HUES64 (cell line): ENCODE data around the gene ZDHHC7.
"Not testable (repeated sequence)": the region's sequence is repeated elsewhere in the genome, so short reads cannot be mapped to it uniquely, and the experiment has no call there.

Source experiments
- H3K27ac ChIP-seq: 2 replicates; pipeline ENCODE4 v1.7.0; 2013; ENCODE audit warnings: low read depth, low read length, inconsistent platforms
- H3K27me3 ChIP-seq: 2 replicates; pipeline ENCODE4 v1.6.1; 2013; ENCODE audit warnings: mild to moderate bottlenecking, low read length; ENCODE audit not compliant: insufficient read depth
- H3K36me3 ChIP-seq: 2 replicates; pipeline ENCODE4 v1.6.1; 2013; ENCODE audit warnings: mild to moderate bottlenecking, low read length; ENCODE audit not compliant: insufficient read depth
- H3K4me1 ChIP-seq: 2 replicates; pipeline ENCODE4 v1.6.1; 2013; ENCODE audit warnings: mild to moderate bottlenecking, low read length, moderate library complexity; ENCODE audit not compliant: insufficient read depth
- H3K4me3 ChIP-seq: 2 replicates; pipeline ENCODE4 v1.5.1; 2013; ENCODE audit warnings: mild to moderate bottlenecking, low read length, moderate library complexity
- H3K9ac ChIP-seq: 2 replicates; pipeline ENCODE4 v1.6.1; 2013; ENCODE audit warnings: mild to moderate bottlenecking, low read depth, low read length
- H3K9me3 ChIP-seq: 2 replicates; pipeline ENCODE4 v1.6.1; 2013; ENCODE audit warnings: low read depth, low read length; ENCODE audit not compliant: insufficient read depth
- WGBS: fragments of 150-250, 120-280 bp; methylation state at CpG from one replicate; pipeline ENCODE4 v1.1.7; 2013; ENCODE audit warnings: missing lambda C conversion rate; 5-methylcytosine and 5-hydroxymethylcytosine counted together

Gene ZDHHC7

DNA sequence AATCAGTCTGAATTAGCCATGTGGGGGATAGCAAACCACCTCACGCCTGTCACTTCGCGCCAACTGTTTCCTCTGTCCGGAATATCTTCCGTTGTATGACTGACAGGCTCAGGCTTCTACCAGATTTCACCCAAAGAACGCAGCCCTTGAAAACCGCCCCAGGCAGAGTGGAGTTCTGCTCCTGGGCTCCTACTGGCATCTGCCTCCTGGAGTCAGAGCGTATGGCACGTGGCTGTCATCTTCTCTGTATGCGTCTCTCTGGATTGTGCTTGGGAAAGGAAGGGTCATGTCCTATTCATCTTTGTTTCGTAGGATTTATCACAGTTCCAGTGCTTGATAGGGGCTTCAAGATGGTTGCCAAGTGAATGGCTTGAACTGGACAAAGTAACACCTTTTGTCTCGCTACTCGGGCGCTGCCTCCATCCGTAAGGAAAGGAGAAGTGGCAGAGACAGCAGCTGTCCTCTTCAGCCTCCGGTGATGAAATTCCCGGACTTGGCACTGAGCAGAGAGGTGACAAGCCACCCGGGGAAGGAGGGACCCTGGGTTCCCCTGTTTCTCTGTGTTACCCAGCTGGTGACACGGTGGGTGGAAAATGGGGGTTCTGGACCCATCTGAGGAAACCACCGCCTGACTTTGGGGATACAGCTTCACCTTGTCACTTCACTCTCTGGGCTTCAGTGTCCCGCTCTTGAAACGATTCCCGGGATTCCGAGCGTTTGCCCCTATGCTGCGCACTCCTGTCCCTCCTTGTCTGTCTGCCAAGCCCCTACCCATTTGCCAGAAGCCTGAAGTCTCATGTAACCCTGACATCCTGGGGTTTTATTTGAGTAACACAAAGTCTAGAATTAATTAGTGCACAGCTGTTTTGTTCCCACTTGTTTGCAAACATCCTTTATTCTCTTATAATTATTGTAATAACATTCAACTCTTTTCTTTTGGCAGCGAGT is 30.2 kb upstream of the ZDHHC7 start:
- Histone ChIP-seq H3K4me1 (no peaks in the 10 kb centered on the region), H3K4me3 (no peak overlapping the region), H3K27me3 (no peaks in the 10 kb centered on the region), H3K9me3 (no peaks in the 10 kb centered on the region), H3K9ac (no peak overlapping the region), H3K27ac (no peak overlapping the region), H3K36me3 (no peaks in the 10 kb centered on the region)
- 94% methylated on average over 27 of the region's 27 CpGs for WGBS

DNA sequence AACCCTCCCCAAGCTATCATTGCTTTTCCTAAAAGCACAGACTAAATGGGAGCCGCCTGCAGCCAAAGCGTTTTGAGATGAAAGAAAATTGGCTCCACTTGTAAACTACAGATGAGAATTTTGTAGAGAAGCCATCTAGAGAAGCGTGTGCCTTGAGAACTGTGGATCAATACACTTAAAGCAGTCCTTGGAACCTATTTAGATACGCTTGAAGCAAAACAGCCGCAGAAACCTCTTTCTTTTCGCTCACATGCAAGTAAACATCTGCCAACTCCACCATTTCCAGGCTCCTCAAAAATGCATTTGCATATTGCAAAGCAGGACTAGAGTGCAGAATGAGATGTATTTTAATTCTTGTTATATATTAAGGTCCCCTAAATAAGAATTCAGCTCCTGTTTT is 29.4 kb upstream of the ZDHHC7 start:
- H3K36me3 ChIP-seq = no peaks in the 10 kb centered on the region
- no peaks in the 10 kb centered on the region for H3K9me3 ChIP-seq
- no peak overlapping the region for H3K4me3 ChIP-seq
- no peaks in the 10 kb centered on the region for H3K4me1 ChIP-seq
- no peak overlapping the region for H3K27ac ChIP-seq
- no peak overlapping the region for H3K9ac ChIP-seq
- 92% methylated on average over 6 of the region's 6 CpGs for WGBS
- H3K27me3 ChIP-seq = no peaks in the 10 kb centered on the region

DNA sequence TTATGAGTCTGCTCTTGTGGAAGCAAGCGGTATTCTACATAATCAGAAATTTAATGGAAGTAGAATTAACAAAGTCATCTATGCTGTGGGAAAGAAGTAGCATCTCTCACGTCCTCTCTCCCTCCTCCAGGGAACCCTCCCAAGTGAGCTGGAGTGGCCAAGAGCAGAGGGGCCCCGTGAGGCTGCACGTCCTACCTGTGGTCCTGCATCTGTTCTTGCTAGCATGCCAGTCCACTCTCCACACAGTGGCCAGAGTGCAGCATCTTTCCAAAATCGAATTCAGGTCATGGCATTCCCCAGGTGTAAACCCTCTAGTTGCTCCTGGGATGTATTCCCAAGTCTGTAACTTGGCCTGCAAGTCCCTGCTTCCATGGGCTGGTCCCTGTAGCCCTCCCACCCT is 26.4 kb upstream of the ZDHHC7 start:
- WGBS = 86% methylated on average over 4 of the region's 5 CpGs

DNA sequence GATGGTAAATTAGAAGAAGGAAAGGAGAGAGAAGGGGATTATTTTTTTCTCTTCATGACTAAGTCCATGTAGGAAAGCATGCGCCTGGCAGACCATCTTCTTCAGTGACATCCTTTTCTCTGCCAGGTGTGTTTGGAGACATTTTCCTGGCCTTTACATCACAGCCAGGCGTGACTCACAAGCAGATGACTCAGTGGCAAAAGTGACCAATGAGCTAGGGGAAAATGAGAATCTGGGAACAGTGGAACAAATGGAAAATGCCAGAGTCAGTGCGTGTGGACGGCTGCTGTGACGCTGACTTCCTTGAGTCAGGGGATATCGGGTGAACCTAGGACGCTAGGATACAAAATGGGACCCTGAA is 25.7 kb upstream of the ZDHHC7 start:
- H3K27me3 ChIP-seq = no peaks in the 10 kb centered on the region
- peaks cover 2% of the 10 kb centered on the region; the same call in 1 of the 2 replicates for H3K4me1 ChIP-seq
- WGBS = 87% methylated on average over 7 of the region's 7 CpGs
- H3K36me3 ChIP-seq = no peaks in the 10 kb centered on the region
- no peak overlapping the region for H3K4me3 ChIP-seq
- H3K9me3 ChIP-seq = no peaks in the 10 kb centered on the region
- no peak overlapping the region for H3K27ac ChIP-seq
- H3K9ac ChIP-seq = no peak overlapping the region

More for the DNA sequence above, 26.4 kb upstream of the ZDHHC7 start:
- Histone ChIP-seq H3K9me3 (no peaks in the 10 kb centered on the region), H3K36me3 (no peaks in the 10 kb centered on the region), H3K9ac (no peak overlapping the region), H3K4me3 (no peak overlapping the region), H3K4me1 (peaks cover 2% of the 10 kb centered on the region; the same call in 1 of the 2 replicates), H3K27me3 (no peaks in the 10 kb centered on the region), H3K27ac (no peak overlapping the region)

DNA sequence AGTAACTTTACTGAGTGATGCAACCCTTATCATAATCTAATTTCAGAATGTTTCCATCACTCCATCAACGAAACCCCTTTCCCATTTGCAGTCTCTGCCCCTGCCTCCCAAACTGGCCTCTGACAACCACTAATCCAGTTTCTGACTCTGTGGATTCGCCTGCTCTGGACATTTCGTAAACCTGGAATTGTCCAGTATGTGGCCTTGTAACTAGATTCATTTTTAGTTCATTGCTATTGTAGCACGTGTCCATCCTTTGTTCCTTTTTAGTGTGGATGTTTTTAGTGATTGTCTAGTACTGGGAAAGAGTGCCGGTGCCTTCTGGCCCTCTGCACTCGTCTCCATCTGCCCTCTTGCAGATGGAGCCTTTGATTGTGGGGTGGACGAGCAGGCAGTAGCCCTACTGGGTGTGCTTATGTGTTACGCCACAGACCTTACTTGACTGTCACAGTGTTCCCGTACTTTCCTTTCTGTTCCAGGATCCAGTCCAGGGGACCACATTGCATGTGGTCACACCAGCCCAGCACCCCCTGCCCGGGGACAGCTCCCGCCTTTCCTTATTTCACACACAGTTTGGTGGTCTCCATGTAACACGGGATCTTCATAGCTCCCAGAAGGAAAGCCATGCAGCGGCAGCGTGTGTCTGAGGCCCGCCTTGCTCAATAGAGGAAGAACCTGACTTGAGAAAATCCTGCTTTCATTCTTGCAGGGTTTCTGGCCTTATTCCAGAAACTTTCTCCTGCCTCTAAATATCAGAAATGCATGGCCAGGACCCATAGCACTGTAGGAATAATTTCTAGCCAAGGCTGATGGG is 25.1 kb upstream of the ZDHHC7 start:
- 93% methylated on average over 15 of the region's 15 CpGs for WGBS
- Histone ChIP-seq H3K9ac (no peak overlapping the region), H3K4me1 (peaks cover 2% of the 10 kb centered on the region; the same call in 1 of the 2 replicates), H3K4me3 (no peak overlapping the region), H3K27ac (no peak overlapping the region), H3K9me3 (no peaks in the 10 kb centered on the region), H3K27me3 (no peaks in the 10 kb centered on the region), H3K36me3 (no peaks in the 10 kb centered on the region)

- WGBS = 90% methylated on average over 18 of the region's 18 CpGs
Observed at GRCh38 chr16:85034591-85035433, 23.5 kb upstream of the ZDHHC7 start.

DNA sequence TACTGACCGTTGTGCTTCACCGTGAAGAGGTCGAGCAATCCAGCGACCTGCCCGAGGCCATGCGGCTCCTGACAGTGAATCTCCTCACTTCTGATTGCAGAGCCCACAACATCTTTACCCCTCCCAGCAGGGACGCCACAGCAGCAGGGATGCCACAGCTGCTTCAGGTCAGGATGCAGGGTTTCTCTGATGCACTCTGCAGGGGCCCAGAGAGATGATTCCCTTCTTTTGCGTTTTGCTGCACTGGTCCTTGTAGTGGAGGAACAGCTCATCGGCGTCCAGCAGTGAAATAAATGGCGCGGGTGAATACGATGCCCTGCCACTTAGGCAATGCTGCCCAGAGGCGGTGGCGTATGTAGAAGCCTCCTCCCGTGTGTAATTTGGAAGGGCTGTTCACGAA is 21.8 kb upstream of the ZDHHC7 start:
- Histone ChIP-seq H3K4me1 (peaks cover 14% of the 10 kb centered on the region; the same call in 1 of the 2 replicates), H3K36me3 (no peaks in the 10 kb centered on the region), H3K4me3 (no peak overlapping the region), H3K9ac (no peak overlapping the region; the same call in 1 of the 2 replicates), H3K9me3 (no peaks in the 10 kb centered on the region), H3K27ac (no peak overlapping the region), H3K27me3 (peaks cover 10% of the 10 kb centered on the region)
- WGBS = 35% methylated on average over 17 of the region's 17 CpGs

More at GRCh38 chr16:85034591-85035433, 23.5 kb upstream of the ZDHHC7 start:
- no peaks in the 10 kb centered on the region for H3K36me3 ChIP-seq
- H3K27ac ChIP-seq = no peak overlapping the region
- no peak overlapping the region for H3K4me3 ChIP-seq
- H3K9me3 ChIP-seq = no peaks in the 10 kb centered on the region
- H3K27me3 ChIP-seq = no peaks in the 10 kb centered on the region
- H3K4me1 ChIP-seq = peaks cover 2% of the 10 kb centered on the region; the same call in 1 of the 2 replicates
- H3K9ac ChIP-seq = no peak overlapping the region

GRCh38 chr16:85032187-85032586 is 20.9 kb upstream of the ZDHHC7 start:
- H3K9ac ChIP-seq = not testable (repeated sequence)
- 96% methylated on average over 4 of the region's 4 CpGs for WGBS

GRCh38 chr16:85031451-85031850 is 20.1 kb upstream of the ZDHHC7 start:
- WGBS = 90% methylated on average over 5 of the region's 5 CpGs
- Histone ChIP-seq H3K9ac (no peak overlapping the region), H3K27ac (no peak overlapping the region), H3K36me3 (no peaks in the 10 kb centered on the region), H3K9me3 (no peaks in the 10 kb centered on the region), H3K27me3 (peaks cover 13% of the 10 kb centered on the region), H3K4me3 (no peak overlapping the region), H3K4me1 (peaks cover 14% of the 10 kb centered on the region; the same call in 1 of the 2 replicates)

More at GRCh38 chr16:85032187-85032586, 20.9 kb upstream of the ZDHHC7 start:
- peaks cover 14% of the 10 kb centered on the region; the same call in 1 of the 2 replicates for H3K4me1 ChIP-seq
- peaks cover 13% of the 10 kb centered on the region for H3K27me3 ChIP-seq
- H3K4me3 ChIP-seq, H3K27ac ChIP-seq, H3K36me3 ChIP-seq, H3K9me3 ChIP-seq: not testable (repeated sequence)

GRCh38 chr16:85029981-85030401 is 18.7 kb upstream of the ZDHHC7 start:
- no peaks in the 10 kb centered on the region for H3K36me3 ChIP-seq
- peaks cover 13% of the 10 kb centered on the region for H3K27me3 ChIP-seq
- no peak overlapping the region for H3K9ac ChIP-seq
- H3K27ac ChIP-seq = no peak overlapping the region
- WGBS = 70% methylated on average over 16 of the region's 16 CpGs
- H3K4me3 ChIP-seq = no peak overlapping the region
- peaks cover 14% of the 10 kb centered on the region; the same call in 1 of the 2 replicates for H3K4me1 ChIP-seq
- no peaks in the 10 kb centered on the region for H3K9me3 ChIP-seq
